Stimulated activated CD4-positive, alpha-beta T cell treated with anti-CD3 and anti-CD28 coated beads, Interleukin-4, amount 100 ng/mL, for 1 hour (primary cell): ENCODE data around the gene SLC27A5.
"Not testable (repeated sequence)": the region's sequence is repeated elsewhere in the genome, so short reads cannot be mapped to it uniquely, and the experiment has no call there.

Experiments used
- DNase-seq: peaks from one replicate; pipeline ENCODE4 v3.0.0-alpha.2; 2020

The SLC27A5 gene

GRCh38 chr19:58521651-58522050, 9.9 kb upstream of the SLC27A5 start:
- DNase-seq: no peak

GRCh38 chr19:58520257-58520599, 8.4 kb upstream of the SLC27A5 start:
- DNase-seq: no peak

GRCh38 chr19:58519355-58520256, 7.8 kb upstream of the SLC27A5 start, which contains the start of gene ZBTB45:
ZBTB45 (minus strand) TSS chr19:58519810; CDS start chr19:58517673, 2,137 bp downstream.
- peak; percentile 90 for DNase-seq

GRCh38 chr19:58519087-58519354, 7.2 kb upstream of the SLC27A5 start:
- DNase-seq: peak; percentile 52

- DNase-seq: no peak
Measured at GRCh38 chr19:58518256-58519086, 6.7 kb upstream of the SLC27A5 start.

GRCh38 chr19:58516964-58517833, 5.4 kb upstream of the SLC27A5 start:
- DNase-seq: no peak

GRCh38 chr19:58516246-58516836, 4.5 kb upstream of the SLC27A5 start:
- DNase-seq: no peak

GRCh38 chr19:58515259-58515658, 3.5 kb upstream of the SLC27A5 start:
- DNase-seq: no peak

- no peak for DNase-seq
Measured at GRCh38 chr19:58514564-58515022, 2.8 kb upstream of the SLC27A5 start.

GRCh38 chr19:58513694-58514563, 2.1 kb upstream of the SLC27A5 start:
- DNase-seq: peak; percentile 97

GRCh38 chr19:58513213-58513693, 1.5 kb upstream of the SLC27A5 start:
- no peak for DNase-seq

GRCh38 chr19:58510084-58510862, 1.5 kb downstream of the SLC27A5 start:
- no peak for DNase-seq

- no peak for DNase-seq
Measured at GRCh38 chr19:58509731-58510083, 2.1 kb downstream of the SLC27A5 start.

GRCh38 chr19:58507602-58508223, 4.1 kb downstream of the SLC27A5 start:
- DNase-seq: not testable (repeated sequence)

- no peak for DNase-seq
Measured at GRCh38 chr19:58500242-58500641, 11.6 kb downstream of the SLC27A5 start.

GRCh38 chr19:58499021-58499927, 12.5 kb downstream of the SLC27A5 start:
- DNase-seq: peak; percentile 98

- no peak for DNase-seq
Measured at GRCh38 chr19:58498316-58499020, 13.3 kb downstream of the SLC27A5 start.

GRCh38 chr19:58497634-58498170, 14.1 kb downstream of the SLC27A5 start:
- DNase-seq: no peak
